Measurements from ENCODE around the gene MAGI2.

The MAGI2 gene

GRCh38 chr7:78038465-78039080 lies 1414.9 kb downstream of the MAGI2 start:
- H3K4me3 ChIP-seq (ENCODE audit: low read depth, low read length): no peak overlapping the region
- no peak for TF ChIP-seq CTCF (IDR thresholded peaks at IDR 0.05; ENCODE audit: low read depth, low read length)

GRCh38 chr7:78037603-78038002 lies 1415.9 kb downstream of the MAGI2 start:
- no peak for TF ChIP-seq CTCF (IDR thresholded peaks at IDR 0.05; ENCODE audit: low read depth, low read length)
- H3K4me3 ChIP-seq (ENCODE audit: low read depth, low read length): no peak overlapping the region

DNA sequence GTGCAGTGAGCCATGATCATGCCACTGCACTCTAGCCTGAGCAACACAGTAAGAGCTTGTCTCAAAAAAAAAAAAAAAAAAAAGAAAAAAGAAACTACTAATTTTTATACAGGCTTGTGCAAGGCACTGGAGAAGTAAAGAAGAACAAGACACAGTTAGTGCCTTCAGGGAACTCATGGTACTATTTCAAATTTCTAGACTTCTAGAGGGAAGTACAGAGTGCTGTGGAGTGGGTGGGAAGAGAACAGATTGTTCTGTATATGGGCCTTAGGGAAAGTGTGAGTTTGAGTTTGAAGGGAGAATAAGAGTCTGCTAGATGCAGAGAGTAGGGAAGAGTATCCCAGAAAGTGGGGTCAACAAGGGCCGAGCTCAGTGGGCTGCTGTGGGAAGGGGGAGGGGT lies 1420.1 kb downstream of the MAGI2 start:
- TF ChIP-seq CTCF (IDR thresholded peaks at IDR 0.05; ENCODE audit: low read depth, low read length): no peak
- no peak overlapping the region for H3K4me3 ChIP-seq (ENCODE audit: low read depth, low read length)

DNA sequence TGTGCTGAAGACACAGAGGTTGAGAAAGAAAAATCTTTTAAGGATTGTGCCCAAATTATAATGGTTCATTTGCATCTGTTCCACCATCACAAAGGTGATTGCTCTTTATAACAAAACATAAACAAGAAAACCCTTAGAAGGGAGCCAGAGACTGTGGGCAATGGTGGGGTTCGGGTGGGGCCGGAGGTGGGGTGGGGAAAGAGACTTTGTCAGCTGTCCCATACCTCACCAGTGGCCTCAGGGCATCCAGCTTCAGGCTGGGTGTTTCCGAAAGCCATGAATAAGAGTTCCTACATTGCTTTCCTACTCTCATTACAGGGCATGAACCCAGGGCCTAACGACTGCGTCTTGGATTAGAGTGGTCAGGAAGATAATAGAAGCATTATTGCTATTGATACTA lies 1427.0 kb downstream of the MAGI2 start:
- no peak for TF ChIP-seq CTCF (IDR thresholded peaks at IDR 0.05; ENCODE audit: low read depth, low read length)
- no peak overlapping the region for H3K4me3 ChIP-seq (ENCODE audit: low read depth, low read length)

GRCh38 chr7:78024591-78024990 lies 1428.9 kb downstream of the MAGI2 start:
- TF ChIP-seq CTCF (IDR thresholded peaks at IDR 0.05; ENCODE audit: low read depth, low read length): no peak
- no peak overlapping the region for H3K4me3 ChIP-seq (ENCODE audit: low read depth, low read length)

- TF ChIP-seq CTCF (IDR thresholded peaks at IDR 0.05; ENCODE audit: low read depth, low read length): no peak
- no peak overlapping the region for H3K4me3 ChIP-seq (ENCODE audit: low read depth, low read length)
These were observed 1430.3 kb downstream of the MAGI2 start for GRCh38 chr7:78023191-78023590.

GRCh38 chr7:78022165-78022564 lies 1431.3 kb downstream of the MAGI2 start:
- TF ChIP-seq CTCF (IDR thresholded peaks at IDR 0.05; ENCODE audit: low read depth, low read length): no peak
- H3K4me3 ChIP-seq (ENCODE audit: low read depth, low read length): no peak overlapping the region
